Loucy (cell line): ENCODE measurements around the gene PARVA.

Experiments used
- H2AFZ ChIP-seq: fragments of 200-600 bp; sonication (generic); 2 replicates; pipeline ENCODE4 v1.6.0; 2016; ENCODE audit warnings: antibody characterized with exemption, mild to moderate bottlenecking, low read length, moderate library complexity
- H3F3A ChIP-seq: fragments of 200-600 bp; 2 replicates; pipeline ENCODE4 v1.6.0; 2016; ENCODE audit warnings: antibody characterized with exemption, low read depth, mild to moderate bottlenecking
- H3K27me3 ChIP-seq: fragments of 200-600 bp; sonication (generic); 2 replicates; pipeline ENCODE4 v1.6.1; 2014; ENCODE audit warnings: low read length, mild to moderate bottlenecking; ENCODE audit not compliant: insufficient read depth, poor library complexity, severe bottlenecking
- H3K36me3 ChIP-seq: fragments of 200-600 bp; sonication (generic); 2 replicates; pipeline ENCODE4 v1.6.1; 2016; ENCODE audit warnings: low read length; ENCODE audit not compliant: insufficient read depth
- H3K4me1 ChIP-seq: fragments of 200-600 bp; sonication (generic); 2 replicates; pipeline ENCODE4 v1.5.1; 2014; ENCODE audit warnings: low read length, mild to moderate bottlenecking; ENCODE audit not compliant: insufficient read depth, poor library complexity, severe bottlenecking
- H3K4me2 ChIP-seq: fragments of 200-600 bp; sonication (generic); 2 replicates; pipeline ENCODE4 v1.6.0; 2014; ENCODE audit warnings: antibody characterized with exemption, low read length, low read depth, mild to moderate bottlenecking; ENCODE audit not compliant: poor library complexity, severe bottlenecking
- H3K4me3 ChIP-seq: fragments of 200-600 bp; sonication (generic); 2 replicates; pipeline ENCODE4 v1.5.1; 2014; ENCODE audit warnings: low read length, mild to moderate bottlenecking, mixed read lengths; ENCODE audit not compliant: poor library complexity, severe bottlenecking
- H3K79me2 ChIP-seq: fragments of 200-600 bp; sonication (generic); 2 replicates; pipeline ENCODE4 v1.6.1; 2014; ENCODE audit warnings: low read length; ENCODE audit not compliant: insufficient read depth
- H3K9ac ChIP-seq: fragments of 200-600 bp; sonication (generic); 2 replicates; pipeline ENCODE4 v1.6.0; 2014; ENCODE audit warnings: mild to moderate bottlenecking, low read depth, low read length, moderate library complexity; ENCODE audit not compliant: poor library complexity, severe bottlenecking
- H3K9me2 ChIP-seq: fragments of 200-600 bp; sonication (generic); replicated peaks from 2 replicates; pipeline ENCODE4 v1.6.1; 2016; ENCODE audit warnings: low read depth, low read length, mixed read lengths
- H3K9me3 ChIP-seq: fragments of 200-600 bp; sonication (generic); 2 replicates; pipeline ENCODE4 v1.6.1; 2014; ENCODE audit warnings: mild to moderate bottlenecking, antibody characterized with exemption, low read length, low read depth; ENCODE audit not compliant: insufficient read depth
- H4K20me1 ChIP-seq: fragments of 200-600 bp; sonication (generic); 2 replicates; pipeline ENCODE4 v1.6.0; 2014; ENCODE audit warnings: antibody characterized with exemption, low read length, mild to moderate bottlenecking; ENCODE audit not compliant: insufficient read depth, poor library complexity, severe bottlenecking
- CTCF ChIP-seq: fragments of 200-600 bp; sonication (generic); conservative IDR thresholded peaks from 2 replicates; pipeline ENCODE4 v1.5.1; 2014; ENCODE audit warnings: mild to moderate bottlenecking, antibody characterized with exemption, low read length
- EZH2phosphoT487 ChIP-seq: fragments of 200-600 bp; IDR thresholded peaks from 2 replicates; pipeline ENCODE4 v1.6.1; 2018; ENCODE audit warnings: antibody characterized with exemption, mild to moderate bottlenecking, moderate library complexity, borderline replicate concordance

The PARVA gene

GRCh38 chr11:12382451-12382850 is 5.1 kb downstream of the PARVA start:
- Histone ChIP-seq H3K4me1 (no peaks in the 10 kb centered on the region), H3K9ac (no peak overlapping the region), H3K79me2 (no peaks in the 10 kb centered on the region), H3K27me3 (no peaks in the 10 kb centered on the region), H3K36me3 (no peaks in the 10 kb centered on the region), H3K9me3 (no peaks in the 10 kb centered on the region), H3K9me2 (no peaks in the 10 kb centered on the region), H3K4me2 (no peak overlapping the region), H3F3A (no peaks in the 10 kb centered on the region), H3K4me3 (no peak overlapping the region), H4K20me1 (no peaks in the 10 kb centered on the region), H2AFZ (no peak overlapping the region)
- TF ChIP-seq EZH2phosphoT487 (no peak), CTCF (no peak)

GRCh38 chr11:12386309-12386708 is 8.9 kb downstream of the PARVA start:
- Histone ChIP-seq H3K79me2 (no peaks in the 10 kb centered on the region), H4K20me1 (no peaks in the 10 kb centered on the region), H3K9me3 (no peaks in the 10 kb centered on the region), H3F3A (no peaks in the 10 kb centered on the region), H3K4me2 (no peak overlapping the region), H3K9ac (no peak overlapping the region), H2AFZ (no peak overlapping the region), H3K36me3 (no peaks in the 10 kb centered on the region), H3K4me1 (no peaks in the 10 kb centered on the region), H3K9me2 (no peaks in the 10 kb centered on the region), H3K27me3 (no peaks in the 10 kb centered on the region), H3K4me3 (no peak overlapping the region)
- no peak for TF ChIP-seq CTCF
- TF ChIP-seq EZH2phosphoT487 = no peak

GRCh38 chr11:12386745-12387144 is 9.4 kb downstream of the PARVA start:
- Histone ChIP-seq H3K27me3 (no peaks in the 10 kb centered on the region), H4K20me1 (no peaks in the 10 kb centered on the region), H3K4me1 (no peaks in the 10 kb centered on the region), H3K36me3 (no peaks in the 10 kb centered on the region), H3K9me3 (no peaks in the 10 kb centered on the region), H3K79me2 (no peaks in the 10 kb centered on the region), H3F3A (no peaks in the 10 kb centered on the region), H3K9me2 (no peaks in the 10 kb centered on the region), H3K4me2 (no peak overlapping the region), H3K9ac (no peak overlapping the region), H3K4me3 (no peak overlapping the region), H2AFZ (no peak overlapping the region)
- TF ChIP-seq CTCF = no peak
- no peak for TF ChIP-seq EZH2phosphoT487
